Activated T-helper 2 cell treated with anti-CD3 and anti-CD28 coated beads, Interferon-gamma antibody, Interleukin-2, Interleukin-4, amounts not matched to agents 10 μg/mL and 5 μg/mL and 100 μg/mL, durations not matched to agents 14 hours and 24 hours and 36 hours (primary cell): ENCODE results near the gene CPT1C. TPM values are rescaled to one million over a fixed set of nuclear protein-coding genes. Genes with fewer than 3 reads are reported as not detected.

ENCODE experiments used
- DNase-seq: peaks from one replicate; pipeline ENCODE4 v3.0.0; 2021; ENCODE audit warnings: low spot score
- H3K27ac Mint-ChIP-seq: one replicate; pipeline ENCODE4 v1.8.0; 2021; ENCODE audit warnings: mixed read lengths
- H3K27me3 Mint-ChIP-seq: one replicate; pipeline ENCODE4 v1.8.0; 2021; ENCODE audit warnings: low read depth, mixed read lengths
- H3K36me3 Mint-ChIP-seq: one replicate; pipeline ENCODE4 v1.8.0; 2021; ENCODE audit warnings: low read depth, mixed read lengths
- H3K4me1 Mint-ChIP-seq: one replicate; pipeline ENCODE4 v1.8.0; 2021; ENCODE audit warnings: low read depth, mixed read lengths
- H3K4me3 Mint-ChIP-seq: one replicate; pipeline ENCODE4 v1.8.0; 2021; ENCODE audit warnings: low read depth, mild to moderate bottlenecking, moderate library complexity, mixed read lengths
- H3K9me3 Mint-ChIP-seq: one replicate; pipeline ENCODE4 v1.8.0; 2021; ENCODE audit warnings: mixed read lengths
- intact Hi-C: fragments of 100-400 bp; cut with micrococcal nuclease; formaldehyde crosslinking; loops from one replicate; pipeline ENCODE4 v1.15.1; 2023
- total RNA-seq: library from RNA; stranded (reverse); gene quantifications from 2 replicates; pipeline ENCODE4 v1.2.3, GENCODE V29; 2022

The CPT1C gene
- total RNA-seq, 1 donor from 2014 or later: 2.9 TPM

DNA sequence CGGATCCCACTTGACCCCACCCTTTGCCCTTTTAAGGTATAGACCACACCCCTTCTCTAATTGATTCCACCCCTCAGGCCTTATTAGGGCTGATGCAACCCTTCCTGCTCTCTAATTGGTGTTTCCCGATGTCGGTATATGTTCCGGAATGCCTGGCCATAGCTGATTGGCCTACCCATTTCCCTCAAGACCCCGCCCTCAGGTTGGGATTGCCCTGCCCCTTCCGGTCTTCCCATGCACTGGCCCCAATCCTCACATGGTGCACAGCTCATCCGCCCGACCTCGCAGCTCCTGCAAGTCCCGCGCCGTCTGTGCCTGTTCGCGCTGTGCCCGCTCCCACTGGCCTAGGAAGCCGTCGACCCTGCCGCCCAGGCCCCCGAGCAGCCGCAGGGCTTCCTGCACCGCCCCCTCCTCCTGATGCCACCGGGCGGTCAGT, 54.0 kb downstream of the CPT1C start:
- Mint-ChIP-seq H3K4me3 (no peak overlapping the region), H3K36me3 (no peaks in the 10 kb centered on the region), H3K27ac (no peak overlapping the region), H3K9me3 (no peaks in the 10 kb centered on the region), H3K4me1 (no peaks in the 10 kb centered on the region), H3K27me3 (no peaks in the 10 kb centered on the region)
- no peak for DNase-seq
- intact Hi-C loops: no loop called here

- DNase-seq: peak; percentile 39
- intact Hi-C loops: no loop called here
- Mint-ChIP-seq H3K4me1 (no peaks in the 10 kb centered on the region), H3K4me3 (no peak overlapping the region), H3K27me3 (no peaks in the 10 kb centered on the region), H3K36me3 (no peaks in the 10 kb centered on the region), H3K27ac (no peak overlapping the region), H3K9me3 (no peaks in the 10 kb centered on the region)
Observed at GRCh38 chr19:49746206-49746958, 55.5 kb downstream of the CPT1C start.

GRCh38 chr19:49749055-49749716, 58.3 kb downstream of the CPT1C start:
- Mint-ChIP-seq H3K36me3 (no peaks in the 10 kb centered on the region), H3K27ac (no peak overlapping the region), H3K4me1 (no peaks in the 10 kb centered on the region), H3K27me3 (no peaks in the 10 kb centered on the region), H3K4me3 (no peak overlapping the region), H3K9me3 (no peaks in the 10 kb centered on the region)
- no peak for DNase-seq
- intact Hi-C loops: no loop called here

DNA sequence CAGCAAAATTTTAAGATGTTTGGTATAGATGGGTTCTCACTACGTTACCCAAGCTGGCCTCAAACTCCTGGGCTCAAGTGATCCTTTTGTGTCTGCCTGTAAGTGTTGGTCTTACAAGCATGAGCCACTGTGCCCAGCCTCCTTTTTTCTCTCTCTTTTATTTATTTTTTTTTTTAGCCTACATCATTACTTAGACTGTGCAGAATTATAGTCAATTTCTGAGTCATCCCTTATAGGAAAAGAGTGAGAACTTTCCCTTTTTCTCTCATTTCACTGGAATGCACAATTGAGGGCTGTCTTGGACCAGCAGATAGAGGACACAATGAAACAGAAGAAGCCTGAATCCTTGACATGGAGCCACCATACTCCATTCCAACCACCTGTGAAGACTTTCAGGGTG, 58.9 kb downstream of the CPT1C start:
- no peak overlapping the region for H3K27ac Mint-ChIP-seq
- no peaks in the 10 kb centered on the region for H3K9me3 Mint-ChIP-seq
- H3K4me1 Mint-ChIP-seq: no peaks in the 10 kb centered on the region
- intact Hi-C loops: no loop called here
- no peak for DNase-seq
- H3K4me3 Mint-ChIP-seq: no peak overlapping the region
- no peaks in the 10 kb centered on the region for H3K27me3 Mint-ChIP-seq
- H3K36me3 Mint-ChIP-seq: no peaks in the 10 kb centered on the region

DNA sequence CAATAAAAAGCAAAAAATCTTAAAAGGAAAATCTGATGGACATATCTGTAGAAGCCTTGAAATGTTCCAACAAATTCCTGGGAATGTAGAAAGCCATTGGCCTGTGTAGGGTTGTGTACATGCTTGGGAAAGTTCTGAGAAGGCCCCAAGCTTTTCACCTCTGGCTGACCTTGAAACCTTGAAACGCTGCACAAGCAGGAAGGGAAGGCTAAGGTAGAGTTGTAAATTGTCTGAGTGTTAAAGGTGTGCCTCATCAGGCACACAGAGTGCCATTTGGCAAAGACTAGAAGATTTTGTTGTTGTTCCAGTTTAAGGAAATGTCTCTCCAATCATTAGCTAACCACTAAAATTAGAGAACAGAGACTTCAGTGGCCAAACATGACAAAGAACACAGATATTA, 61.8 kb downstream of the CPT1C start:
- no peak for DNase-seq
- intact Hi-C loops: no loop called here

DNA sequence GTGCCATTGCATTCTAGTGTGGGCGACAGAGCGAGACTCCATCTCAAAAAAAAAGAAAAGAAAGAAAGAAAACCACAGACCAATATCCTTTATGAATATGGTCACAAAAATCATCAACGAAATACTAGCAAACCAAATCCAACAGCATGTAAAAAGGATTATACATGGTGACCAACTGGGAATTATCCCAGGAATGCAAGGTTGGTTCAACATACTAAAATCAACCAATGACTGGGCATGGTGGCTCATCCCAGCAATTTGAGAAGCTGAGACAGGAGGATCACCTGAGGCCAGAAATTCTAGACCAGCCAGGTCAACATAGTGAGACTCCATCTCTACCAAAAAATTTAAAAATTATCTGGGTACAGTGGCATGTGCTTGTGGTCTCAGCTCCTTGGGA, 65.0 kb downstream of the CPT1C start:
- Mint-ChIP-seq H3K27ac (no peak overlapping the region), H3K4me3 (no peak overlapping the region), H3K4me1 (no peaks in the 10 kb centered on the region), H3K27me3 (peaks cover 3% of the 10 kb centered on the region), H3K9me3 (peaks cover 13% of the 10 kb centered on the region), H3K36me3 (no peaks in the 10 kb centered on the region)
- intact Hi-C loops: no loop called here
- DNase-seq: no peak

More for the DNA sequence above, 61.8 kb downstream of the CPT1C start:
- Mint-ChIP-seq H3K4me3 (no peak overlapping the region), H3K9me3 (peaks cover 13% of the 10 kb centered on the region), H3K4me1 (no peaks in the 10 kb centered on the region), H3K36me3 (no peaks in the 10 kb centered on the region), H3K27ac (no peak overlapping the region), H3K27me3 (no peaks in the 10 kb centered on the region)

DNA sequence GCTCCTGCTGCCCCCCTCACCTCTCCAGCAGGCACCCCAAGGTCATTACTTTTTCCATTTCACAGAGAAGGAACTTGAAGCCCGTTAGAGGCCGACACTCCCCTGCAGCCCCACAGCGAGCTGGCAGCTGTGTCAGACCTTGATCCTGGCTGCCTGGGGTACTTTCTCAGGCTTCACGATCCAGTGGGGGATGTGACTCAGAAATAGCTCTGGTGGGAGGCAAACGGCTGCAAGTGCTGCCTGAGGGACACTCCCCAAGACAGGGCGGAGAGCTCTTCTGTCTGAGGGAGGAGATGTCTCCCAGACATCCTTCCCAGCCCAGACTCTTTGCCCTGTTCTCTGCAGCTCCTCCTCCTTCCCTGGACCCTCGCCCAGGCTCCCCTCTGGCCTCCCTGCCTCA, 67.4 kb downstream of the CPT1C start:
- intact Hi-C loops: no loop called here
- H3K4me1 Mint-ChIP-seq: no peaks in the 10 kb centered on the region
- peaks cover 13% of the 10 kb centered on the region for H3K9me3 Mint-ChIP-seq
- H3K27ac Mint-ChIP-seq: no peak overlapping the region
- H3K36me3 Mint-ChIP-seq: no peaks in the 10 kb centered on the region
- DNase-seq: no peak
- peaks cover 3% of the 10 kb centered on the region for H3K27me3 Mint-ChIP-seq
- H3K4me3 Mint-ChIP-seq: no peak overlapping the region

DNA sequence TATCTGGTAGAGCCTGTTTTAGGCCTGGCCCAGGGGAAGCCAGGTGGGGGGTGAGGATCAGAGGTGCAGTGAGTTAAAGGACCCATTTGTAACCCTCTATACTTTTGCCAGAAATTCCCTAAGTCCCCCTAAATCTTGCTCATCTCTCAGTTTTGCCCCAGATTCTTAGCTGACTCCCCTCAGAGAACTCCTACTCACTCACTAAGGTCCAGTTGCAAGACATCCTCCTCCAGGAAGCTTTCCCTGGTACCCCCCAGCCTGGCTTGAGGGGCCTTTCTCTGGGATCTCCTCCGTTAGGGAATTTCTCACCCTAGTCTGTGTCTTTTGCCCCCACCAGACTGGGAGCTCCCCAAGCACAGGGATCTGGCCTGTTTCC, 70.3 kb downstream of the CPT1C start:
- Mint-ChIP-seq H3K9me3 (peaks cover 2% of the 10 kb centered on the region), H3K27me3 (peaks cover 3% of the 10 kb centered on the region), H3K36me3 (no peaks in the 10 kb centered on the region), H3K27ac (peak overlapping the region; percentile 42), H3K4me3 (peak overlapping the region; percentile 45), H3K4me1 (peaks cover 6% of the 10 kb centered on the region)
- DNase-seq: no peak
- intact Hi-C loops: no loop called here

- H3K27ac Mint-ChIP-seq: peak overlapping the region; percentile 42
Observed at GRCh38 chr19:49761625-49762311, 70.9 kb downstream of the CPT1C start.

DNA sequence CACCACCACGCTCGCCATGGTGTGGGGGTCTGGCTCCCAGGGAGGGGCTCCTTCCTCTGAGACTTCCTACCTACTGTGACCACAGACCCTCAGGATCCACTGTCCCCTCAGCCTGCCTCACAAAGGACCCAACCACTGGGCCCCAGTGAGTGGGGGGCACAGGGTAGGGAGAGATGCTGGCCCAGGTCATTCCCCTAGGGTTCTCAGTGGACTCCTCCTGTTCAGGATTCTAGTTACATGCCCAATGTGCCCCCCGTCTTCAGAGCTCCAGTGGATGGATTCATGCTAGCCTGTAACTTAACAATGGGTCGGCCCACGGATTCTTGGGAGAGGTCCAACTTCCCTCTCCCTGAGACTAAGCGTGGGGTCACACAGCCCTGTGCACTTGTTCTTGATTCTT, 72.3 kb downstream of the CPT1C start, which contains the start of gene TSKS:
TSS of gene TSKS (minus strand) at position 77 of the 400 bp plus-strand sequence. CDS start at position 18, 59 bp downstream.
- peaks cover 14% of the 10 kb centered on the region for H3K4me1 Mint-ChIP-seq
- H3K9me3 Mint-ChIP-seq: no peaks in the 10 kb centered on the region
- no peaks in the 10 kb centered on the region for H3K36me3 Mint-ChIP-seq
- peak within 1 kb of the TSS; percentile 59 for H3K27ac Mint-ChIP-seq
- peak within 1 kb of the TSS; percentile 45 for H3K4me3 Mint-ChIP-seq
- no peak for DNase-seq
- H3K27me3 Mint-ChIP-seq: no peaks in the 10 kb centered on the region
- intact Hi-C loops: no loop called here

More at GRCh38 chr19:49761625-49762311, 70.9 kb downstream of the CPT1C start:
- Mint-ChIP-seq H3K4me3 (peak overlapping the region; percentile 45), H3K27me3 (peaks cover 3% of the 10 kb centered on the region), H3K36me3 (no peaks in the 10 kb centered on the region), H3K9me3 (no peaks in the 10 kb centered on the region), H3K4me1 (peaks cover 6% of the 10 kb centered on the region)
- intact Hi-C loops: no loop called here
- DNase-seq: no peak

Other genes with a start within 250 kb of the CPT1C start
- gene SLC17A7, start 249.6 kb upstream of the CPT1C start, total RNA-seq: 0.16 TPM in 1 of 2 replicates, not detected in the other
- gene PIH1D1, start 239.3 kb upstream of the CPT1C start, total RNA-seq: 136 and 138 TPM in 2 replicates
- gene ALDH16A1, start 237.9 kb upstream of the CPT1C start, total RNA-seq: 26.4 and 32.5 TPM in 2 replicates
- gene FLT3LG, start 216.9 kb upstream of the CPT1C start, total RNA-seq: 49.3 and 57.9 TPM in 2 replicates
- gene RPL13A, start 203.5 kb upstream of the CPT1C start, total RNA-seq: 3,221 and 3,346 TPM in 2 replicates
- 2,145 and 2,173 TPM in 2 replicates for gene RPS11, start 194.7 kb upstream of the CPT1C start, total RNA-seq
- 1.8 and 2.2 TPM in 2 replicates for gene FCGRT, start 178.5 kb upstream of the CPT1C start, total RNA-seq
- 3.2 and 3.8 TPM in 2 replicates for gene RCN3, start 163.1 kb upstream of the CPT1C start, total RNA-seq
- 64.8 and 67.1 TPM in 2 replicates for gene NOSIP, start 110.6 kb upstream of the CPT1C start, total RNA-seq
- gene PRRG2, start 109.8 kb upstream of the CPT1C start, total RNA-seq: 0.83 and 0.84 TPM in 2 replicates
- gene PRR12, start 99.9 kb upstream of the CPT1C start, total RNA-seq: 34.2 and 34.6 TPM in 2 replicates
- gene RRAS, start 51.0 kb upstream of the CPT1C start, total RNA-seq: 4.9 and 6.2 TPM in 2 replicates
- gene SCAF1, start 48.9 kb upstream of the CPT1C start, total RNA-seq: 64.6 and 69.5 TPM in 2 replicates
- gene IRF3, start 25.3 kb upstream of the CPT1C start, total RNA-seq: 135 and 147 TPM in 2 replicates
- gene BCL2L12, start 25.2 kb upstream of the CPT1C start, total RNA-seq: 66.2 and 72.7 TPM in 2 replicates
- gene PRMT1, start 13.8 kb upstream of the CPT1C start, total RNA-seq: 431 TPM in 2 replicates
- gene ADM5, start 1.5 kb upstream of the CPT1C start, total RNA-seq: 7.2 and 7.3 TPM in 2 replicates
- gene TSKS, start 72.2 kb downstream of the CPT1C start, total RNA-seq: 2.0 and 2.3 TPM in 2 replicates
- gene AP2A1, start 75.9 kb downstream of the CPT1C start, total RNA-seq: 61.9 and 65.4 TPM in 2 replicates
- 13.0 and 13.6 TPM in 2 replicates for gene FUZ, start 122.2 kb downstream of the CPT1C start, total RNA-seq
- 44.0 and 49.6 TPM in 2 replicates for gene MED25, start 127.2 kb downstream of the CPT1C start, total RNA-seq
- 127 and 134 TPM in 2 replicates for gene PTOV1, start 160.0 kb downstream of the CPT1C start, total RNA-seq
- gene PNKP, start 176.5 kb downstream of the CPT1C start, total RNA-seq: 111 and 117 TPM in 2 replicates
- 26.6 and 29.7 TPM in 2 replicates for gene AKT1S1, start 186.2 kb downstream of the CPT1C start, total RNA-seq
- gene TBC1D17, start 186.6 kb downstream of the CPT1C start, total RNA-seq: 40.0 and 42.3 TPM in 2 replicates
- gene IL4I1, start 205.8 kb downstream of the CPT1C start, total RNA-seq: 42.3 and 42.4 TPM in 2 replicates
- gene ATF5, start 238.1 kb downstream of the CPT1C start, total RNA-seq: 26.0 and 28.3 TPM in 2 replicates
- 170 and 178 TPM in 2 replicates for gene NUP62, start 238.4 kb downstream of the CPT1C start, total RNA-seq